NCI-H128 (cell line): ENCODE data around the gene OPCML.

Experiments used
- DNase-seq: peaks from one replicate; lab custom pipeline; 2025; ENCODE audit not compliant: unreplicated experiment; lab: John Stamatoyannopoulos, UW

OPCML gene

DNA sequence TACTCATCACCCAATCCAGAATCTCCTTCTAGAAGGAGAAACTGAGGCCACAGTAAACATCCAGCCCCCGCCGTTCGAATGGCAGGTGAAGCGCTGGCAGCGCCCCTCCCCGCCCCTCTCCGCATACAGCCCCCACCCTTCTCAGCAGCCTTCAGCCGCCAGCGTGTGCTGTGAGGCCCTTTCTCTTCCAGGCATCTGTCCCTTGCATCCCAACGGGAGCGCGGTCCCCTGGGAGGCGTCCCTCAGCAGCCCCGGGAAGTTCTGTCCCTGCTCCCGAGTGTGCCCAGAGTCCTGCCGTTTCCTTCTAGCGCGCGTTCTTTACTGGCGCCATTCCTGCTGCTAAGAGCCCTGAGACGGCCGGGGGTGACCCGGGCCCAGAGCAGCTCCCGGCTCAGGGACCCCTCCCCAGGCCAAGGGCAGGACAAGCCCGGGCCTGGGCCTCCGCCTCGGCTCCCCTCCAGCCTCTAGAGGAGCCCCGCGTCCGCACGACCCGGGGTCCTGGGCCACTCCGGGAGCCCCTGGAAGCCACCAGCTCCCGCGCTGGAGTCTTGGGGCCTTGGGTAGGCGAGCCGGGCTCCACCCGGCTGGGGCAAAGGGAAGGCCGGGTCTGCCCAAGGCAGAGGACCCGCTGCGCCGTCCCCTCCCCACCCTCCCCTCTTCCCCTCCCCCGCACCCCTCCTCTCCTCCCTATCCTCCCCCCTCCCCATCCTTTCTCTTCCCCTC is 450.4 kb downstream of the OPCML start:
- no peak for DNase-seq

DNA sequence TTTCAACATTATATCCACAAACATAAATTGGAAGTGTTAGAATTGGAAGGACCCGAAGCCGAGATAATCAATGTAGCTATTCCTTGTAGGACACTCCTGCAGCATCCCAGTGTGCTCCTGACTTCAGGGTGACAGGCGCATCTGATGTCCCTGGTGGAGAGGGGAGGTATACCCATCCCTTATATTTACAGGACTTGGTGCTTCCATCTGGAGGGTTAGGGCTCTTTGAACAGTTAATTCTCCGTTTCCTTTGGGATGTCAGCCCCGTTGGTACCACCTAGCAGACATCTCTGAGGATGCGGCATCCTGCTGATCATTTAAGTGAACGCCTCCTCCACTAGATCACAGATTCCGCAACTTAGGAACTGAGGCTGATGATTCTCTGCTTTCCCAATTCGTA is 451.3 kb downstream of the OPCML start:
- no peak for DNase-seq

DNA sequence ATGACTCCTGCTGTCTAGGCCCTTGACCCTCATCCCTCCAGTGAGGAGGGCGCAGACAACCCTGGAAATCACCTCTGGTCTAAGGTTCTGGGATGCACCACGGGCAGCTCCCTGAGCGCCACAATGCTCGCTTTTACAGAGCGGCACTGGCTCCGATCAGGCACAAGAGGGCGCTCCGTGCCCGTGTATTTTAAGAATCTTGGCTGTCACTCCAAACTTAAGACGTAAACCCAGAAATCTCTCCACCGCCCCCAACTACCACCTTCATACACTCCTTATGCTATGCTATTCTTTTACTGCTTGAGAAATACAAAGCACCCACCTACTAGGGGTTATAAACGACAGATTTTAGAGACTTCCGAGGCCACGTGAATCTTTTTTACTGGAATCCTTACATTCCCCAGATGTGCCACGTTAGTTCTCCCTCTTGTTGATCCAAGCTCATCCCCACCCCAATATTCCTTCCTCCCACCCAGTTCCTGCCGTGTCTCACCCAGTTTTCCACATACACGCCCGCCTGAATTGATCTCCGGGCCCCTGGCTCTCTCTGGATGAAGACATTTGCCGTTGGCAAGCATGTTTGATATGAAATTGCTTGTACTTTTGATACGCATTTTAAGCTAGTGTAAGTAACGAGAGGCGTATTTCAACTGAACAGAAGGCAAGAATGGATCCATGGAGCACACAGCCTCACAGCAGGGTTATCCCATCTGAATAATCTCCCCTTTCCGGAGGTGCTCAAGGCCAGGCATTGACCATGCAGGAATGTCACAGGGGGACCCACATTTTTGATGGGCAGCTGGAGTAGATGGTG is 453.5 kb downstream of the OPCML start:
- no peak for DNase-seq

DNA sequence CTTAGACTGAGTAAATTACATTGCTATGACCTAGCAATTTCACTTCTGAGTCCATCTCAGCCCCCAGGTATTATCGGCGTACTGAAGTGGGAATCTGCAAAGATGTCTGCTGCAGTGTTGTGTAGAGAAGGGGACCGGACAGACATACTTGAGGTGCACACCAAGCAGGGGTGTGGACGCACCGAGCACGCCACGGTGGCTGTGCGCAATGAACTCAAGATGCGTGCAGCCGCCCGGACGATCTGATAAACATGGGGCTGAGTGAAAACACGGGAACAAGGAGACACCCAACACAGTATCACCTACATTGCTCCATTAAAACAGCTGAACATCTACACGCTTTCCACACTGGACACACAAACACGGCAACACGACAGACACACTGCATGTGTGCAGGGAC is 454.3 kb downstream of the OPCML start:
- DNase-seq = no peak

DNA sequence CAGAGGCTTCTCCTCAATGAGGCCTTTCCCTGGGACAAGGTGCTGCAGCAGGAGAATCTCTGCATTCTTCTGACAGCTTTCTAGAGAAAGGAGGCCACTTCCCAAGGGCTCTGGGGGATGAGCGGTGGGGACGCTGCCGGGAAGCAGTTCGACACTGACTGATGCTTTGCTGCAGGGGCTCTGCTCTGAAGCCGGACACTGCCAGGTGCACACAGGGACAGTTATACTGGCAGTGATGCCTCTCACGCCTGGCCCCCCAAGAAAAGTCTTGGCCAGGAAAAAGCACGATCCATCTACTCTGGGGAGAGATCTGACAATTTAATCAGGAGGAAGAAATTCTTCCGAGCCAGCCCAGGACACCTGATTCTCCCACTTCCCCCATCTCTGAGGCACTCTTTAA is 456.9 kb downstream of the OPCML start:
- no peak for DNase-seq

DNA sequence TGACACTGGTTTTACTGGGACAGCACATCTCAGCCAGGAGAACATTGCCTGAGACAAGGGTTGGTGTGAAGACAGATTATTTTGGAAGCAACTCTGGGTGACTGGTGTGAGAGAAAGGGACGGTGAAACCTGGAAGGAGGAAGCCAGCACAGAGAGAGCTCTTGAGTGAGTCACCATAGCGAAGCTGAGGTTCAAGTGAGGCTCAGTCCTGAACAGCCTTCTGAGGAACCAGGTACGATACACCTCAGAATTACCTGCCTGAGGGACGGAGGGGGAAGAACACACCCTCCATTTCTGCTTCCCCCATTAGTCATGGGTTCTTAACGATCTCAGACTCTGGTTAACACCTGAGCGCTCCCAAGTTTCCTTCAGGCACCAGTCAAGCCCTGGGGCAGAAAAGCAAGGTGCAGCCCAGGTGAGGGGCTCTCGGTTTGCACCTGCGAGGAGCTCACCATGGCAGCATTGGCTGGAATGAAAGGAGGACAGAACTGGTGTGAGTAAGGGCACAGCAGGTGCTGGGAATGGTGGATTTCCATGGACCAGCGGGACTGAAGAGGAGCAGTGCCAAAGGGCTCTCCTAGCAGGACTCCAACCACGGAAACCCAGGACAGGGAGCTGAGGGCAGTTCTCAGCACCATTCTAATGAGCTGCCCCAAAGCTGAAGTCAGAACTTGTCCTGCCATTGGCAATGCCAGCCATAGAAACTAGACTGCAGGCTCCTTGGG is 459.3 kb downstream of the OPCML start:
- DNase-seq = no peak

DNA sequence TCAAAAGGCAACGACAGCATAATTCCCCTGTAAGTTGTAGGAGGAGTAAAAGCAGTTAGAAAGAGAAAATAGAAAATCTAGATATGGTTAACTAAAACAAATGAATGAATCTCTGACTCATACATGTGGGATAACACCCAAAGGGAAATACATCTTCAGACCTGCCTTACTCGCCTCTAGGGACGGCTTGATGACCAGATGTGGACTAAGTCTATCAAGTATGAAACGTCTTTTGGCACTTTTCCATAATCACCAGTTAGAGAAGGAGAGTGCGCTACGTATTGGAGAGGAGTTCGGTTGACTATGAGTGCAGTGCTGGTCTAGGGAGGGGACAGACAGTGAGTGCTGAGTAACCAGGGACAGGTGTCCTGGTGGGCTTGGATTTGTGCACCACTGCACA is 459.9 kb downstream of the OPCML start:
- DNase-seq = no peak

DNA sequence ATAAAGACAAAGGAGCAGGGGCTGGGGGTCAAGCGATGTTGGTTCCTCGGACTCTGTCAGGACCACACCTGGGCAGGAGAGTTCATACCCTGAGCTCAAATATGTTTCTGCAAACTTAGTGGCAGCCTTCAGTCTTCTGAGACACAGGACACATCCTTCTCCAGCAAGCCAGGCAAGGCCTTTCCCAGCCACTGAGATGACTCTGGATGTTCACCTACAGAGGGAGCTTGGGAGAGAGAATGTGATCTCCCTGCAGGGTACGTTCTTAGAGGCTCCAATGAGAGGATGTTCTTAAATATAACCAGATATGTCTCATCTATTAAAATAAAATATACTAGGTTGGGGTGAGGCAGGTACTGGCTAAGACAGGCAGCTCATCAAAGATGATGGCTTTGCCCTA is 461.5 kb downstream of the OPCML start:
- no peak for DNase-seq

DNA sequence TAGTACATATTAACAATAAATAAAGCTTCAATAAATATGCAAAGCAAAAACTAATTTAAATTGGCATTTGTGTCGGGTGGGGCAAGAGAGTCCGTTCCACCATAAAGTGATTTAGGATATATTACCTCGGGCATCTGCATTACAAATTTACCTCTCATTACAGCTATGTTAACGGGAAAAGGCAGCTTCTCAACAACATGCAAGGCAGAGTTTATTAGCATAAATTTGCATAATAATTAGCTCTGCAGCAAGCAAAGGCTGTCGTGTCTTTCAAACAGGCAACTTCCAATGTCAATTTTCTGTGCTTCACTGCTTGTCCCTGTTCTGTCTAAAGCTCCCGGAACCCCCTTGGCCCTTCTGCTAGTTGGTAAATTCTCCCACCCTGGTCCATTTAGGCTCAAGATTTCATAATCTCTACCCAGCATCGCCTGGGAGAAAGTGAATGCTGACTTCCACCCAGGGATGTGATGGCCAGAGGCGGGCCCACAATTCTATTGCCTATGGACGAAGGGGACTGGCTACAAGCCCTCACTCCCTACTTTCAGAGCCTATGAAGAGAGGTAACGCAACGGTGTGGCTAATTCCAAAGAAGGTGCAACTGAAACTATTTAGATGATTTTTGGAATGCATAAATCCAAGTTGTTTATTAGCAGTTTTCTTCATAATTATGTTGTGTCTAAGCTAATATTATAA is 462.1 kb downstream of the OPCML start:
- no peak for DNase-seq

DNA sequence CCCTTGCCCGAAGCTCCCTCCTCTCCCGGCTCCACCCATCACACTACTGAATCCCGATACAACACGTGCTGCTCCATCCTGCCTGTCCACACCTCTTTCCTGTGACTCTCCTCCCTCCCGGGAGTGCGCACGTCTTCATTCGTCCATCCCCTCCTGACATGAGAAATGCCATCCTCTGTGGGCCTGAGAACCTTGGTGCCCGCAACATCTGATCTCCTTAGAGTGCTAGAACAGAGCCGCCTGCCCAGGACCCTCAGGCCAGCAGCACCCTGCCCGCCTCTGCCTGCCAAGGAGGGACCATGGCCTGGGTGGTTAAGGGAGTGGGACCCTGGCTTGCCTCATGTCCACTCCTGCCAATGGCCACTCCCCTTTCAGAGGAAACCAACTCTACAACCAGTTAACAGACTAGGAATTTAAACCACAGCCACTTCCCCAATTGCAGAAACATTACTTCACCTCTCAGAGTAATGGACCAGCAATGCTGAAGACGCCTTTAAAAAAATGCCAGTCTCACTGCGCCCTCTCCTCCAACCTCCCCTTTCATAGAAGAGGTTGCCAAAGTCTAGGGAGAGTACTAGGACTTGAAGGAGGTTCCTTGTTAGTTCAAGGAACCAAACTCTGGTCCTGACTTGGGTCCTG is 466.3 kb downstream of the OPCML start:
- DNase-seq = no peak

DNA sequence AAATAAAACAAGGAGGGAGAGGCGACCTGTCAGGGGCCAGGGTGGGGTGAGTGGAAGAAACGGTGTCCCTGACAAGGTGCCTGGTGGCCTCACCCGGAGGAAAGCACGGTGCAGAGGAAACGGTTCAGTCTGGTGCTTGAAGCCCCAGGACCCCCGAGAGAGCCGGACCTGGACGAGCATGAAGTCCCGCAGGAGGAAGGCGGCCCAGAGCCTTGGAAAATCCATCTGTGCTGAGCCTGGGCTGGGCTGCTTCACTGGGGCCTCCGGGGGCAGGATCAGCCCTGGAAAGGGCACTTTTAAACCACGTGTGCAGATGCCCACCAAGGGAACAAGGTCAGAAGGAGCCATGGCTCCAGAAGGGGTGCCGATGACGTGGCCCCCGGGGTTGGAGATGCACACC is 467.3 kb downstream of the OPCML start:
- DNase-seq = no peak

DNA sequence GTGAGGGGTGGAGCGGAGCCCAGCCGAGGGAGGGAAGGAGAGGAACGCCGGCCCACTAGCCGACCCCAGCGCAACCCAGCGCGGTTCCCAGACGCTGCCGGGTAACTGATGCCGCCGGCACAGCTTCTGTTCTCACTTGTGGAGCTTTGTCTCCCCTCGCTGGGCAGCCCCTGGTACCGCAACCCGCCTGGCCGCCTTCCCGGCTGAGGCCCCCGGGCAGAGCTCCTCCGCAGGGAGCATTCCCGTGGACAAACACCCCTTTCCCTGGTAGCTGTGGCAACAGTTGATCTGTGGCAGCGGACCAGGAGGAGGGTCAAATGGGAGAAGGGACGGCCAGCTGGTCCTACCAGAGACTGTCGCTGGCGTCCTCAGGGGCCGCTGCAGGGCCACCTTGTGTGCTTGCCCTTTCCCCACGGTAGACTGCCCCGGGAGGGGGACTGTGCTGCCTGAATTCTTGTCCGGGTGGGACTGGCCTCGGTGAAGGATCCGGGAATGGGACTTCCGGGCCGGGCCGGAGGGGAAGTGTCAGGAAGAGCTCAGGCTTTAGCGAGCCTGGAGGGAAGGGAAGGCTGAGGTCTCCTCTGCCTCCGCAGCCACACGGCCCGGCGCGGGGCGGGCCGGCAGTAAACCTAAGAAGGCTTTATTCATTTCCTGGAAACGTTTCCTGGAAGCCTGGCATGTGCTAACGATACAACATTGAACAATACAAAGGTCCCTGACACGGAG is 468.0 kb downstream of the OPCML start:
- no peak for DNase-seq

DNA sequence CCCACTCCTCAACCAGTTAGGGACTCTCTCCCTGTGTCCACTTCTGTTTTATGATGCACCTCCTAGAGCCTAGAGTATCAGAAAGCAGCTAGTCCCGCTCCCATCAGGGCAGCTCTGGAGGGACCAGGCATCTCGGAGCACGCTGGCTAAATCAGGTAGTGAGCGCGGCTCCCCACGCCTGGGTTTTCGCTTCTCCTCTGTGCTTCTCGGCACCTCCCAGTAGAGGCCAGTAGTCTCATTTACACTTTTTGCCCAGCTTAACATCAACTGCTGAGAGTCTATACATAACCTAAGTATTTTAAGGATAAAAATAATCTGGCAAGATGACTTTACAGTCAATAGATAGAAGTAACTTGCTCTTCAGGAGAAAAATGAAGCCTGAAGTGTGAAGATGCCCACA is 473.8 kb downstream of the OPCML start:
- DNase-seq = no peak

DNA sequence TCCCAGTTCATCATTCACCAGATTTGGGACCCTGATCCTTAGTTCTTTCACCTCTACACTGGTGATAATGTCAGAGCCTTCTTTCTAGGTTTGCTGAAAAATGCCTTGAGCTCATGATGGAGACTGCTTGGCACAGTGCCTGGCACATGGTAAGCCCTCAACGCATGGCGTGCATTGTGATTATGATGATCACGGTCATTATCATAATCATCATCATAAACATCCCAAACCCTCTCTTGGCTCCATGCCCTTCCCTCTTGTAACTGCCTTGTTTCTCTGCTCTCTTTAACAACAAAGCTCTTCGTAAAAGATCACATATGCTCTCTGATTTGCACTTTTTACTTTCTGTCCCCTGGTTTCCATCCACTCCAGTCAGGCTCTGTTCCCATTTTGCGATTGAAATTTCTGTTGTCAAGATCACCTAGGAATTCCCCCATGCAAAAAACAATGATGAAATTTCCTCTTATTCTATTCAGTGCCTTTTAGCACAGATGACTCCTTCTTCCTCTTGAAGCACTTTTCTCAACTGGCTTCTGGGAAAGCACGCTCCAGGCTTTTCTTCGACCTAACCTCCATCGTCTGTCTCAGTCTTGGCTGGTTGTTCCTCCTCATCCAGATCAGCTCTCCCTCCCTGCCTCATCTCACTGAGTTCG is 479.1 kb downstream of the OPCML start:
- DNase-seq = no peak

DNA sequence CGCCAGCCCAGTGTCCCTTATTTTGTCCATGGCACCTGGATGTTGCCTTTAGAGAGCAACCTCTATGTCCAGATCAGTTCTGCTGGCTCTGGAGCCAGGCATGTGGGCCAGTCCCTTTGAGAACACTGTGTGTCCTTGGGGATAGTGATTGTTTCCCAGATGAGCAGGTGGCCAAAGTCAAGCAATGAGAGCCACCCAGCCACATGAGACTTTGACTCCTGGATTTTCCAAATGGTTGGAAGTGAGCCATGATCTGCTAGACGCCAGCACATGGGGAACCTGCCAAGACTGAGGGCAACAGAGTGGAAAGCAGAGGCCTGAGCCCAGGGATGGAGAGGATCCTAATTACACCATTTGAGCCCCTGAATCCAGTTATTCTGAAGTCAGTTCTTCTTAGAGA is 479.8 kb downstream of the OPCML start:
- no peak for DNase-seq

DNA sequence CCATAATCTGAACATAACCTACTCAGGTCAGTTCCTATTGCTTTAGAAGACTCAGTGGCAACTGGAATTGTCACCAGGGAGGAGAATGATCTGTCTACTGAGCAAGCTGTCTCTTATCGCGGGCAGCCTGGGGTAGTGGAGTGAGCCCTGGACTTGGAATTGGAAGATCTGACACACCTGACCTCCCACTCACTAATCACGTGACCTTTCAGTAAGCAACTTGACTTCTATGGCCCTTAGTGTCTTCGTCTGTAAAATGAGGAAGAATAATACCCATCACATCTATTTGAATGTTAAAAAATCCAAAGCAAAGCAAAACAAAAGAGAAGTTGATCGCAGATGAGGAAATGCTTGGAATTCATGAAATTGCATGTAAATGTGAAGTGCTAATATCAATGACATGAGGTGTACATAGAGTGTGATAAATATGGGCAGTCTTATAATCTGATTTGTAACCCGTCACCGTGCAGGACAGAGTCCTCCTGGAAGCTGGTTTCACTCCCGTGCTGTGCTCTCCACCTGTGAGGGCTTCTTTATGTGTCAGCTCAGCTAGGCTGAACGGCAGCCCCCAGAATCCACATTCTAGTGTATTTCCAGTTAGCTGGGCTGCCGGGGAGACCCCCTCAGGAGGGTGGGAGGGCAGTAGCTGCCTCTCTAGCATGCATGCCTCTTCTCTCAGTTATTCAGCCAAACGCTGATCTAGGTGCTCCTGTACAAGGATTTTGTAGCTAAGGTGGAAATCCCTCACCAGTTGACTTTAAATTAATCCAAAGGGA is 482.9 kb downstream of the OPCML start:
- no peak for DNase-seq

DNA sequence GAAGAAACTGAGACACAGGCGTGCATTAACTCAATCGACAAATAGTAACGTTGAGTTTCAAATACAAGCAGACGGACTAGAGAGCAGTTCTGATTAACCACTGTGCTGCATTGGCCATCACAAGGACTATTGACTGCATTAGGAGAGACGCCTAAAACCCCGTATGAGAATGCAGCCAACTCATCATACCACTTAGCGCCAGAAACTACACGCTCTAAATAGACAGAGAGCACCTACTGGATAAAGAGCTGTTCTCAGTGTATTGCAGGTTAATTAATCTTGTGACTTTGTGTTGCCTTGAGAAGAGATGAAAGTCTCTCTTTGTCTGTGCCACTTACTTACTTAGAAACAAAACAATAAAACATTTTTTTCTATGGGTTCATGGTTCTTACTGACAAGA is 484.0 kb downstream of the OPCML start:
- no peak for DNase-seq

DNA sequence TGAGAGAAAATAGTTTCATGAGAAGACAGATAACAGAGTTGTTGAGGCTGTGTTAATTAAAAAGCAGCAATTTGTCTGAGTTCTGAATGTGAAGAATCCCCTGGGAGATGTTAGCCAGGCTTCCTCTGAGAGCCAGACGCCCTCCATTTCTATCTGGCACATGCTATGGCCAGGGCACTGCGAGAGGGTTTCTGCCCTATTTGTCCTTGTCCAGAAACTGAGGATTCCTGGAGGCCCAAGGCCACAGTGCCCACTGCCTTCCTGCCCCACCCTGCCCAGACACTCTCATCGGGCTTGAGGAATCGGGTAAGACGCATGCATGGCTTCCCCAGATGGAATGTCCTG is 484.6 kb downstream of the OPCML start:
- DNase-seq = no peak
